Coronary artery (tissue), 2 donors: Measurements from ENCODE around the gene SMARCA4.
A peak's percentile ranks its signal among the peaks of the same experiment; 100 is the strongest.

Source experiments
- DNase-seq: peaks from one replicate; pipeline ENCODE4 v3.0.0-alpha.2; 2017; ENCODE audit warnings: low spot score
- H3K27ac ChIP-seq, 2 donors: fragments of 200-600 bp; sonication (generic); one replicate each; pipeline ENCODE4 v1.5.1; 2016 to 2019
- H3K4me3 ChIP-seq: fragments of 200-600 bp; sonication (generic); 2 replicates; pipeline ENCODE4 v1.5.1; 2016; ENCODE audit warnings: mild to moderate bottlenecking, moderate library complexity
- CTCF ChIP-seq: fragments of 200-600 bp; sonication (generic); IDR thresholded peaks from one replicate; pipeline ENCODE4 v1.5.1; 2019; ENCODE audit warnings: antibody characterized with exemption

Gene SMARCA4

GRCh38 chr19:10971107-10971726 is 10.4 kb downstream of the SMARCA4 start:
- no peak for TF ChIP-seq CTCF
- DNase-seq: no peak
- Histone ChIP-seq H3K4me3 (no peak overlapping the region), H3K27ac (no peak overlapping the region)

GRCh38 chr19:10975374-10976130 is 14.7 kb downstream of the SMARCA4 start:
- no peak for TF ChIP-seq CTCF
- Histone ChIP-seq H3K4me3 (peak overlapping the region; percentile 63), H3K27ac (peak overlapping the region; percentile 58 to 74)
- no peak for DNase-seq

GRCh38 chr19:10976131-10976892 is 15.5 kb downstream of the SMARCA4 start:
- Histone ChIP-seq H3K27ac (peak overlapping the region; percentile 58 to 74), H3K4me3 (peak overlapping the region; percentile 63)
- DNase-seq: no peak
- no peak for TF ChIP-seq CTCF

GRCh38 chr19:10977742-10978092 is 16.9 kb downstream of the SMARCA4 start:
- TF ChIP-seq CTCF: no peak
- DNase-seq: no peak
- no peak overlapping the region for H3K27ac ChIP-seq
- no peak overlapping the region for H3K4me3 ChIP-seq

GRCh38 chr19:10979951-10980381 is 19.1 kb downstream of the SMARCA4 start:
- H3K4me3 ChIP-seq: peak overlapping the region; percentile 11
- DNase-seq: no peak
- H3K27ac ChIP-seq: peak overlapping the region in 1 of 2 donors; percentile 72
- TF ChIP-seq CTCF: no peak

GRCh38 chr19:10981252-10981895 is 20.5 kb downstream of the SMARCA4 start:
- no peak overlapping the region for H3K27ac ChIP-seq
- no peak for DNase-seq
- H3K4me3 ChIP-seq: no peak overlapping the region
- no peak for TF ChIP-seq CTCF
